B cell (primary cell): ENCODE measurements around the gene ADRA1B. TPM values are rescaled to one million over a fixed set of nuclear protein-coding genes. Genes with fewer than 3 reads are reported as not detected.

ENCODE experiments used
- ATAC-seq: fragments of 200-7000 bp; cut with Tn5 transposase; one replicate; pipeline ENCODE4 v1.10.0; 2021; ENCODE audit warnings: low read depth, mild to moderate bottlenecking, moderate number of reproducible peaks, moderate library complexity
- CTCF ChIA-PET: fragments of 350-600 bp; sonication (Branson Sonifier 250); formaldehyde crosslinking; loops from one replicate; lab custom pipeline; 2021; ENCODE audit warnings: antibody characterized with exemption, inconsistent platforms; lab: Charles Lee
- POLR2A ChIA-PET: fragments of 350-600 bp; sonication (Branson Sonifier 250); formaldehyde crosslinking; loops from one replicate; lab custom pipeline; 2021; ENCODE audit warnings: antibody characterized with exemption; lab: Charles Lee
- DNase-seq: peaks from one replicate; pipeline ENCODE4 v3.0.0; 2013
- H2AFZ ChIP-seq: 2 replicates; pipeline ENCODE4 v1.6.1; 2012; ENCODE audit warnings: mild to moderate bottlenecking, low read depth, low read length; ENCODE audit not compliant: insufficient read depth, poor library complexity, severe bottlenecking
- H3K27ac ChIP-seq, 2 donors: 1 replicate in 1 of 2; 2 replicates in 1 of 2; pipeline ENCODE4 v1.5.1; 2012 to 2013; ENCODE audit warnings: low read length in 2 of 2, mild to moderate bottlenecking in 2 of 2, moderate library complexity in 1 of 2
- H3K27me3 ChIP-seq, 4 experiments: fragments of 200-600 bp in 1 of 4; sonication (generic) in 1 of 4; replicated peaks in 1 of 4; 1 replicate in 2 of 4; 2 replicates in 2 of 4; pipeline versions ENCODE4 v1.6.1 to v1.7.0; 2013 to 2016; ENCODE audit warnings: low read length in 3 of 4, mild to moderate bottlenecking in 2 of 4, mixed read lengths in 1 of 4, moderate library complexity in 1 of 4; ENCODE audit not compliant: insufficient read depth in 4 of 4, control insufficient read depth in 3 of 4; ENCODE audit errors: control extremely low read depth in 1 of 4
- H3K36me3 ChIP-seq, 2 experiments: replicated peaks in 1 of 2; 1 replicate in 1 of 2; 2 replicates in 1 of 2; pipeline versions ENCODE4 v1.6.1 to v1.7.1; 2013; ENCODE audit warnings: low read length in 1 of 2; ENCODE audit not compliant: insufficient read depth in 2 of 2, control insufficient read depth in 1 of 2; ENCODE audit errors: control extremely low read depth in 1 of 2, extremely low read depth in 1 of 2
- H3K4me1 ChIP-seq, 2 donors: fragments of 200-600 bp in 1 of 2; sonication (generic) in 1 of 2; 1 replicate in 1 of 2; 2 replicates in 1 of 2; pipeline versions ENCODE4 v1.5.1 to v1.6.1; 2013 to 2017; ENCODE audit warnings: low read length in 2 of 2; ENCODE audit not compliant: control insufficient read depth in 2 of 2, insufficient read depth in 2 of 2
- H3K4me2 ChIP-seq: replicated peaks from 2 replicates; pipeline ENCODE3; 2012; ENCODE audit warnings: mild to moderate bottlenecking, low read depth, low read length; ENCODE audit not compliant: poor library complexity, severe bottlenecking
- H3K4me3 ChIP-seq, 5 experiments: fragments of 200-600 bp in 1 of 5; sonication (generic) in 1 of 5; 1 replicate in 3 of 5; 2 replicates in 2 of 5; pipeline versions ENCODE4 v1.5.1 to v1.7.0; 2011 to 2016; ENCODE audit warnings: low read length in 4 of 5, mild to moderate bottlenecking in 4 of 5, low read depth in 2 of 5, control low read depth in 1 of 5, moderate library complexity in 1 of 5; ENCODE audit not compliant: insufficient read depth in 1 of 5; ENCODE audit errors: control extremely low read depth in 1 of 5, extremely low read depth in 1 of 5
- H3K79me2 ChIP-seq: fragments of 200-600 bp; sonication (generic); one replicate; pipeline ENCODE4 v1.6.0; 2016; ENCODE audit warnings: low read length; ENCODE audit not compliant: control insufficient read depth, insufficient read depth
- H3K9ac ChIP-seq: fragments of 200-600 bp; sonication (generic); 2 replicates; pipeline ENCODE4 v1.6.1; 2017; ENCODE audit warnings: mild to moderate bottlenecking, low read length, moderate library complexity
- H3K9me3 ChIP-seq, 3 donors: one replicate each; pipeline versions ENCODE4 v1.6.1 to v1.7.1; 2013; ENCODE audit warnings: low read length in 2 of 3; ENCODE audit not compliant: control insufficient read depth in 2 of 3, insufficient read depth in 1 of 3; ENCODE audit errors: control extremely low read depth in 1 of 3
- H4K20me1 ChIP-seq: 2 replicates; pipeline ENCODE4 v1.6.0; 2012; ENCODE audit warnings: mild to moderate bottlenecking, low read length; ENCODE audit not compliant: insufficient read depth, control insufficient read depth, poor library complexity, severe bottlenecking
- H3K27ac Mint-ChIP-seq: one replicate; pipeline ENCODE4 v1.8.0; 2021; ENCODE audit warnings: mixed read lengths
- H3K27me3 Mint-ChIP-seq: one replicate; pipeline ENCODE4 v1.8.0; 2021; ENCODE audit warnings: mixed read lengths
- H3K4me1 Mint-ChIP-seq: one replicate; pipeline ENCODE4 v1.8.0; 2021; ENCODE audit warnings: mixed read lengths
- H3K4me3 Mint-ChIP-seq: one replicate; pipeline ENCODE4 v1.8.0; 2021; ENCODE audit warnings: mixed read lengths
- H3K9me3 Mint-ChIP-seq: one replicate; pipeline ENCODE4 v1.8.0; 2022; ENCODE audit warnings: mixed read lengths; ENCODE audit not compliant: insufficient read depth
- CTCF ChIP-seq: fragments of 200-600 bp; IDR thresholded peaks from one replicate; pipeline ENCODE4 v1.8.0; 2022; ENCODE audit warnings: antibody characterized with exemption, mild to moderate bottlenecking
- EZH2 ChIP-seq: IDR thresholded peaks from 2 replicates; pipeline ENCODE4 v1.6.1; 2012; ENCODE audit warnings: borderline replicate concordance, low read depth, mild to moderate bottlenecking, moderate library complexity, low read length; ENCODE audit not compliant: insufficient read depth, poor library complexity, severe bottlenecking
- WGBS: methylation state at CpG from one replicate; pipeline ENCODE4 v1.1.5; 2013; ENCODE audit warnings: missing lambda C conversion rate; ENCODE audit not compliant: insufficient coverage; 5-methylcytosine and 5-hydroxymethylcytosine counted together
- intact Hi-C: fragments of 100-400 bp; cut with micrococcal nuclease; formaldehyde crosslinking; loops from one replicate; pipeline ENCODE4 v1.10.0; 2022
- polyA plus RNA-seq: library from polyadenylated mRNA; depleted of rRNA; stranded (reverse); fragments of >200 nt; gene quantifications from 2 replicates; pipeline ENCODE4 v1.2.3, GENCODE V29; 2012
- total RNA-seq, 2 donors: library from RNA; stranded (reverse); fragments of 120-200 nt in 1 of 2; gene quantifications; 1 replicate in 1 of 2; 2 replicates in 1 of 2; pipeline versions ENCODE4 v1.2.3 to v1.2.4, GENCODE V29; 2013 to 2022

Gene ADRA1B
- total and polyA plus RNA-seq, 2 donors (not counting 1 experiment from before 2014, with no cell fraction given): 0.04 TPM; not detected in 1

GRCh38 chr5:159887050-159887449 lies 29.2 kb upstream of the ADRA1B start:
- CTCF ChIA-PET: interaction anchor here (0.6 to 1.1 kb wide), 2 partner anchors 100 to 1981 kb away, joined by 3 to 5 read pairs; no protein-coding TSS in a partner anchor
- H3K4me3 Mint-ChIP-seq: no peak overlapping the region

GRCh38 chr5:159888860-159889259 lies 27.4 kb upstream of the ADRA1B start:
- H3K79me2 ChIP-seq: no peaks in the 10 kb centered on the region
- H3K4me1 Mint-ChIP-seq: no peaks in the 10 kb centered on the region
- ATAC-seq (no peak), DNase-seq (no peak)
- H3K4me2 ChIP-seq: no peak overlapping the region
- WGBS: 85% methylated on average over 1 of the region's 5 CpGs
- no peak overlapping the region for H3K27ac ChIP-seq
- TF ChIP-seq CTCF: no peak
- no peak for TF ChIP-seq EZH2
- H3K4me3 ChIP-seq: no peak overlapping the region
- H3K9me3 Mint-ChIP-seq: no peaks in the 10 kb centered on the region
- peaks cover 13% of the 10 kb centered on the region for H3K27me3 Mint-ChIP-seq
- no peaks in the 10 kb centered on the region for H4K20me1 ChIP-seq
- intact Hi-C loops: no loop called here
- H2AFZ ChIP-seq: no peak overlapping the region
- no peaks in the 10 kb centered on the region for H3K4me1 ChIP-seq
- H3K27ac Mint-ChIP-seq: no peak overlapping the region
- peaks cover 0 to 3% (median 0%) of the 10 kb centered on the region in 4 experiments for H3K27me3 ChIP-seq
- ChIA-PET POLR2A (no interaction called here), CTCF (no interaction called here)
- no peak overlapping the region for H3K9ac ChIP-seq
- H3K9me3 ChIP-seq: no peaks in the 10 kb centered on the region
- H3K36me3 ChIP-seq: no peaks in the 10 kb centered on the region
- no peak overlapping the region for H3K4me3 Mint-ChIP-seq

More at GRCh38 chr5:159887050-159887449, 29.2 kb upstream of the ADRA1B start:
- ATAC-seq (no peak), DNase-seq (no peak)
- H2AFZ ChIP-seq: no peak overlapping the region
- no peak overlapping the region for H3K9ac ChIP-seq
- peaks cover 0 to 3% (median 0%) of the 10 kb centered on the region in 4 experiments for H3K27me3 ChIP-seq
- POLR2A ChIA-PET: no interaction called here
- no peak overlapping the region for H3K4me2 ChIP-seq
- intact Hi-C loops: no loop called here
- H3K27ac ChIP-seq: no peak overlapping the region
- WGBS: 100% methylated on average over 1 of the region's 1 CpG
- Mint-ChIP-seq H3K27ac (no peak overlapping the region), H3K27me3 (peaks cover 13% of the 10 kb centered on the region), H3K9me3 (no peaks in the 10 kb centered on the region), H3K4me1 (no peaks in the 10 kb centered on the region)
- H3K4me3 ChIP-seq: no peak overlapping the region
- no peaks in the 10 kb centered on the region for H3K36me3 ChIP-seq
- H3K79me2 ChIP-seq: no peaks in the 10 kb centered on the region
- TF ChIP-seq EZH2: no peak
- TF ChIP-seq CTCF: no peak
- H3K4me1 ChIP-seq: no peaks in the 10 kb centered on the region
- no peaks in the 10 kb centered on the region for H4K20me1 ChIP-seq
- no peaks in the 10 kb centered on the region for H3K9me3 ChIP-seq
